ENCODE results near the gene RHCE. TPM values are rescaled to one million over a fixed set of nuclear protein-coding genes. Genes with fewer than 3 reads are reported as not detected.

RHCE gene
- total and polyA plus RNA-seq, 9 of the 15 experiments (the other 6 are each of a cell fraction or from before 2014, with no cell fraction given): 5.4 to 31.5 (median 12.6) TPM

GRCh38 chr1:25430073-25430966, 9.7 kb upstream of the RHCE start, which contains the start of gene MACO1 (continued):
- TF ChIP-seq RAD51 (IDR thresholded peaks at IDR 0.05; ENCODE audit: borderline replicate concordance, low read depth) (peak; percentile 18; the same call in 1 of the 2 replicates), BHLHE40 (IDR thresholded peaks at IDR 0.05; ENCODE audit: low read length) (no peak), HDGF (IDR thresholded peaks at IDR 0.05) (no peak), PHF20 (IDR thresholded peaks at IDR 0.05; ENCODE audit: partially characterized antibody) (no peak), ZEB2 (IDR thresholded peaks at IDR 0.05) (no peak), GABPA (tag; conservative IDR thresholded peaks at IDR 0.05; ENCODE audit: low read depth) (peak; percentile 53), E2F3 (CRISPR knock-in tag; IDR thresholded peaks at IDR 0.05) (no peak; the same call in 1 of the 2 replicates), MLLT1 (IDR thresholded peaks at IDR 0.05) (peak; percentile 74 to 78), MCM3 (IDR thresholded peaks at IDR 0.05) (no peak), ZNF212 (CRISPR knock-in tag; IDR thresholded peaks at IDR 0.05) (no peak), ADNP (tag; IDR thresholded peaks at IDR 0.05) (no peak), MED1 (CRISPR knock-in tag; IDR thresholded peaks at IDR 0.05; ENCODE audit: borderline replicate concordance) (0 out of 2 replicates have a peak, but pooled peaks have one; percentile 72), CXXC5 (CRISPR knock-in tag; IDR thresholded peaks at IDR 0.05) (peak; percentile 96), NFRKB (IDR thresholded peaks at IDR 0.05; ENCODE audit: low read depth) (peak; percentile 88), CTCF (IDR thresholded peaks at IDR 0.05 in 2 of 3, conservative IDR thresholded peaks at IDR 0.05 in 1 of 3; ENCODE audit: insufficient read depth in 2 of 3, low read depth in 1 of 3, low read length in 3 of 3) (no peak), RBM22 (IDR thresholded peaks at IDR 0.05; ENCODE audit: low read depth, low read length, poor library complexity, severe bottlenecking) (no peak), ESRRA (IDR thresholded peaks at IDR 0.05; ENCODE audit: borderline replicate concordance, low read depth) (0 out of 2 replicates have a peak, but pooled peaks have one; percentile 47), ZNF143 (CRISPR knock-in tag; IDR thresholded peaks at IDR 0.05) (no peak), ZNF384 (IDR thresholded peaks at IDR 0.05; ENCODE audit: low read depth, low read length) (no peak), XRCC5 (IDR thresholded peaks at IDR 0.05; ENCODE audit: low read depth, low read length) (no peak), ZNF76 (CRISPR knock-in tag; IDR thresholded peaks at IDR 0.05; ENCODE audit: borderline replicate concordance) (0 out of 2 replicates have a peak, but pooled peaks have one; percentile 29), CC2D1A (IDR thresholded peaks at IDR 0.05) (0 out of 2 replicates have a peak, but pooled peaks have one; percentile 25), ZBTB8A (IDR thresholded peaks at IDR 0.05; ENCODE audit: partially characterized antibody) (no peak), BCOR (IDR thresholded peaks at IDR 0.05) (0 out of 2 replicates have a peak, but pooled peaks have one; percentile 18), ZNF239 (CRISPR knock-in tag; IDR thresholded peaks at IDR 0.05) (no peak), MAZ (CRISPR knock-in tag; conservative IDR thresholded peaks at IDR 0.05 in 1 of 2, IDR thresholded peaks at IDR 0.05 in 1 of 2) (peak; percentile 71 to 83), ZBED1 (IDR thresholded peaks at IDR 0.05) (no peak), ZNF77 (CRISPR knock-in tag; IDR thresholded peaks at IDR 0.05) (no peak)

Measured in K562 (cell line).